BLaER1 treated with 17β-estradiol and CSF1 and Interleukin-3, amounts not matched to agents 10 nM and 100 nM (cell line): ENCODE measurements around the gene LAMA2.

Experiments used
- H3K27ac ChIP-seq, 11 experiments: shearing (Covaris generic); formaldehyde crosslinking; 2 replicates each; pipeline ENCODE4 v1.8.1; 2022
- H3K27me3 ChIP-seq, 11 experiments: shearing (Covaris generic); formaldehyde crosslinking; 2 replicates each; pipeline ENCODE4 v1.8.1; 2022
- H3K36me3 ChIP-seq, 11 experiments: shearing (Covaris generic); formaldehyde crosslinking; 2 replicates each; pipeline ENCODE4 v1.8.1; 2022
- H3K4me1 ChIP-seq, 10 experiments: shearing (Covaris generic); formaldehyde crosslinking; 2 replicates each; pipeline ENCODE4 v1.8.1; 2022
- H3K4me2 ChIP-seq, 11 experiments: shearing (Covaris generic); formaldehyde crosslinking; 2 replicates each; pipeline ENCODE4 v1.8.1; 2022
- H3K4me3 ChIP-seq, 10 experiments: shearing (Covaris generic); formaldehyde crosslinking; 2 replicates each; pipeline ENCODE4 v1.8.1; 2022
- H3K9ac ChIP-seq, 11 experiments: shearing (Covaris generic); formaldehyde crosslinking; 2 replicates each; pipeline ENCODE4 v1.8.1; 2022
- H3K9me3 ChIP-seq, 11 experiments: shearing (Covaris generic); formaldehyde crosslinking; replicated peaks in 1 of 11; 2 replicates each; pipeline ENCODE4 v1.8.1; 2022
- H4K20me1 ChIP-seq, 11 experiments: shearing (Covaris generic); formaldehyde crosslinking; 2 replicates each; pipeline ENCODE4 v1.8.1; 2022
- Cebpa-rat ChIP-seq, 11 experiments: shearing (Covaris generic); IDR thresholded peaks; 2 replicates each; pipeline ENCODE4 v1.8.1; 2022

Gene LAMA2

GRCh38 chr6:129402244-129402643 lies 519.3 kb downstream of the LAMA2 start:
- Histone ChIP-seq H3K27me3 (no peaks in the 10 kb centered on the region), H3K4me2 (no peak overlapping the region), H3K9ac (no peak overlapping the region), H3K4me1 (no peaks in the 10 kb centered on the region), H3K4me3 (no peak overlapping the region), H3K9me3 (no peaks in the 10 kb centered on the region), H4K20me1 (no peaks in the 10 kb centered on the region), H3K27ac (no peak overlapping the region), H3K36me3 (no peaks in the 10 kb centered on the region)
- TF ChIP-seq Cebpa-rat (IDR thresholded peaks at IDR 0.05): no peak

- no peak overlapping the region for H3K9ac ChIP-seq
- no peaks in the 10 kb centered on the region for H3K36me3 ChIP-seq
- no peaks in the 10 kb centered on the region for H3K4me1 ChIP-seq
- no peak for TF ChIP-seq Cebpa-rat (IDR thresholded peaks at IDR 0.05)
- 0 out of 22 replicates have a peak, but pooled peaks cover 0 to 4% (median 0%) of the 10 kb centered on the region in 11 experiments for H3K9me3 ChIP-seq
- no peaks in the 10 kb centered on the region for H3K27me3 ChIP-seq
- no peaks in the 10 kb centered on the region for H4K20me1 ChIP-seq
- no peak overlapping the region for H3K27ac ChIP-seq
- no peak overlapping the region for H3K4me2 ChIP-seq
- H3K4me3 ChIP-seq: no peak overlapping the region
Observed at GRCh38 chr6:129411092-129411491, 528.2 kb downstream of the LAMA2 start.

- no peaks in the 10 kb centered on the region for H4K20me1 ChIP-seq
- H3K9ac ChIP-seq: no peak overlapping the region
- H3K4me3 ChIP-seq: no peak overlapping the region
- H3K27ac ChIP-seq: no peak overlapping the region
- no peaks in the 10 kb centered on the region for H3K4me1 ChIP-seq
- no peak for TF ChIP-seq Cebpa-rat (IDR thresholded peaks at IDR 0.05)
- no peak overlapping the region for H3K4me2 ChIP-seq
- H3K9me3 ChIP-seq: no peaks in the 10 kb centered on the region
- H3K27me3 ChIP-seq: no peaks in the 10 kb centered on the region
- no peaks in the 10 kb centered on the region for H3K36me3 ChIP-seq
Observed at GRCh38 chr6:129416337-129416990, 533.5 kb downstream of the LAMA2 start.

DNA sequence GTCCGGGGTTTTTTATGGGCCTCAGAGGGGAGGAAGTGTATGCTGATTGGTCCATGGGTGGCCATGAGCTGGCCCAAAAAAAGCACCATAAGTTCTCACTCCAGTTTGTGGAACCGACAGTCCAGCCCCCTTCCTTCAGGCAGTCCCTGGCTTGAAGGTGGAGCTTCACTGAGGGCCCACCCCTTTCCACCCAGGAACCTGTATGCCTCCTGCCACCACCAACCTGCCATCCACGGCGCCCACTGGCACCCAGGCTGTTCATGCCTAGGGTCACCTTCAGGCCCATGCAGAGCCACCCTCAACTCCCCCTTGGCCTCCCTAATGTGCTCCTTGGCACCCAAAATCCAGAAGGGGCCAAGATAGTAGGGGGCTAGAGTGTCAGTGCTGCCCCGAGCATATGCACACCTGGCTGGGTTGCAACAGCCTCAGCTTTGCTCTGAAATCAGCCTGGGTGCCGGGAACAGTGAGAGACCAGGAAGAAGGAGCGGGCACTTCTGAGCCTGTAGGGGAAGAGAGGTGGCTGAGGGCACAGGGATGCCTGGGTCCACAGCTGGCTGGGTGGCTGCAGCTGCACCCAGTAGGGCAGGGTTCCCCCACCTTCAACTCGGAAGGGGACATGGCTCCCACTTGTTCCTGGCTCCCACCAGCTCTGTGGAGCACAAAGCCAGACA lies 534.6 kb downstream of the LAMA2 start:
- Histone ChIP-seq H3K4me2 (no peak overlapping the region), H4K20me1 (no peaks in the 10 kb centered on the region), H3K4me1 (no peaks in the 10 kb centered on the region), H3K9ac (no peak overlapping the region), H3K27me3 (no peaks in the 10 kb centered on the region), H3K4me3 (no peak overlapping the region), H3K9me3 (no peaks in the 10 kb centered on the region), H3K27ac (no peak overlapping the region), H3K36me3 (no peaks in the 10 kb centered on the region)
- TF ChIP-seq Cebpa-rat (IDR thresholded peaks at IDR 0.05): no peak

DNA sequence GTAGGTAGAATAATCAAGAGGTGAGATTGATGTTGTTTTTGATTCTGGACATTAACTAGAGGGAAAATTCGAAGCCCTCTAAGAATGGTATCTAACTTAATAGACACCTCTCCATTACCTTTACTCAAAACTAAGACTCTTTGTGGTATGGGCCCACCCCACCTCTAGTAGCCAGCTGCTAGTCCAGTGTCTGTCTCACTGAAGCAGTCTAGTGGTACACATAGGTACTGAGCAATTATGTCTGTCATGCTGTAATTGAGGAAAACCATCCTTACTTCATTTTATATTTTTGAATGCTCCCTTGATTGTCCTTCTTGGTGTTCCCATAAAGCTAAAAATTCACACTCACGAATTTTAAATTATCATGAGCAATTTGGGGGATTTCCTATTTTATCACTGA lies 536.4 kb downstream of the LAMA2 start:
- no peaks in the 10 kb centered on the region for H4K20me1 ChIP-seq

GRCh38 chr6:129426343-129426742 lies 543.4 kb downstream of the LAMA2 start:
- H3K9me3 ChIP-seq: no peaks in the 10 kb centered on the region
- TF ChIP-seq Cebpa-rat (IDR thresholded peaks at IDR 0.05): no peak
- no peak overlapping the region for H3K9ac ChIP-seq
- H3K27me3 ChIP-seq: no peaks in the 10 kb centered on the region
- no peak overlapping the region for H3K27ac ChIP-seq
- H3K4me2 ChIP-seq: no peak overlapping the region
- no peaks in the 10 kb centered on the region for H4K20me1 ChIP-seq
- H3K36me3 ChIP-seq: no peaks in the 10 kb centered on the region
- no peak overlapping the region for H3K4me3 ChIP-seq
- no peaks in the 10 kb centered on the region for H3K4me1 ChIP-seq

More for the DNA sequence above, 536.4 kb downstream of the LAMA2 start:
- H3K4me2 ChIP-seq: no peak overlapping the region
- no peaks in the 10 kb centered on the region for H3K27me3 ChIP-seq
- H3K9ac ChIP-seq: no peak overlapping the region
- H3K4me3 ChIP-seq: no peak overlapping the region
- no peak for TF ChIP-seq Cebpa-rat (IDR thresholded peaks at IDR 0.05)
- no peaks in the 10 kb centered on the region for H3K9me3 ChIP-seq
- no peaks in the 10 kb centered on the region for H3K4me1 ChIP-seq
- H3K36me3 ChIP-seq: no peaks in the 10 kb centered on the region
- H3K27ac ChIP-seq: no peak overlapping the region

DNA sequence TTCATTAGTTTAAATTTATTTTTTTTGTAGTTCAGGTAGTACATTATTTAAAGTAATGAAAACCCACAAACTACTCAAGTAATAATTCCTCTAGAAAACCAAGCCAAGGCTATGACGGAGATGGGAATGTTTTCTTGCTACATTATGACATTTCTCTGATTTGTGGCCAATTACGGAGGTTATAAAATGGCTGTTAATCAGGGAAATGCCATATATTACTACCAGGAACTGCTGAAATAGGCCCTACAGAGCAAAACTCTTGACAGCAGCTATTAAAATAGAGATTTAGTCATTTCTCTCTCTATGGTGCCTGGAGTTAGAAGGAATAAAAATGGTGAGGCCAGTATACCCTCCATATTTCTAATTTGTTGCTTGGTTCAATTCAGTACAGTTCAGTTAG lies 547.0 kb downstream of the LAMA2 start:
- no peaks in the 10 kb centered on the region for H3K9me3 ChIP-seq
- no peak for TF ChIP-seq Cebpa-rat (IDR thresholded peaks at IDR 0.05)
- H3K27ac ChIP-seq: no peak overlapping the region

DNA sequence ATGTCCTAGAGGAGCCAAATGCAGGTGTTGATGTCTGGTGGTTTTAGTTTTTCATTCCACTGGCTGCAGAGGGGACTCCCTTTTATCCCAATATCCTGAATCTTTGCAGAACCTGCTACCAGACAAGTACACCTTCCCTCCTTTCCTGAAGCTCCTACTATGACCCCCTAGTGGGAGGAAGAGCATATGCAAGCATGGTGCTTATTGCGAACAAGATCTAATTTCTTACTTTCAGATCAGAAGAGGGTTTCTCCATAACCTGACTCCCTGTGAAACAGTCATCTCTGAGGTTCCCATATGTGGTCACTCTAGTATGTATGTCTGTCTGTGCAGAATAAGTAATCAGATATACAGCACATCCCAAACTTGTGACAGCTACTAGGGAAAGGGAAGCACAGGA lies 549.8 kb downstream of the LAMA2 start:
- Histone ChIP-seq H3K4me2 (no peak overlapping the region), H3K36me3 (no peaks in the 10 kb centered on the region), H3K4me3 (no peak overlapping the region), H3K9ac (no peak overlapping the region), H3K27me3 (no peaks in the 10 kb centered on the region), H3K27ac (no peak overlapping the region), H3K9me3 (no peaks in the 10 kb centered on the region), H4K20me1 (no peaks in the 10 kb centered on the region), H3K4me1 (no peaks in the 10 kb centered on the region)
- TF ChIP-seq Cebpa-rat (IDR thresholded peaks at IDR 0.05): no peak

More for the DNA sequence above, 547.0 kb downstream of the LAMA2 start:
- H3K4me2 ChIP-seq: no peak overlapping the region
- H3K27me3 ChIP-seq: no peaks in the 10 kb centered on the region
- H3K4me3 ChIP-seq: no peak overlapping the region
- no peaks in the 10 kb centered on the region for H3K36me3 ChIP-seq
- H4K20me1 ChIP-seq: no peaks in the 10 kb centered on the region
- H3K9ac ChIP-seq: no peak overlapping the region
- no peaks in the 10 kb centered on the region for H3K4me1 ChIP-seq

- Histone ChIP-seq H4K20me1 (no peaks in the 10 kb centered on the region), H3K4me1 (no peaks in the 10 kb centered on the region), H3K9me3 (no peaks in the 10 kb centered on the region), H3K4me3 (no peak overlapping the region), H3K27me3 (no peaks in the 10 kb centered on the region), H3K4me2 (no peak overlapping the region), H3K36me3 (no peaks in the 10 kb centered on the region), H3K9ac (no peak overlapping the region), H3K27ac (no peak overlapping the region)
- TF ChIP-seq Cebpa-rat (IDR thresholded peaks at IDR 0.05): no peak
Observed at GRCh38 chr6:129434091-129434490, 551.2 kb downstream of the LAMA2 start.

GRCh38 chr6:129440691-129441090 lies 557.8 kb downstream of the LAMA2 start:
- no peaks in the 10 kb centered on the region for H3K4me1 ChIP-seq
- no peaks in the 10 kb centered on the region for H3K36me3 ChIP-seq
- no peak overlapping the region for H3K4me2 ChIP-seq
- no peaks in the 10 kb centered on the region for H3K9me3 ChIP-seq
- TF ChIP-seq Cebpa-rat (IDR thresholded peaks at IDR 0.05): no peak
- no peak overlapping the region for H3K9ac ChIP-seq
- H4K20me1 ChIP-seq: no peaks in the 10 kb centered on the region
- no peak overlapping the region for H3K27ac ChIP-seq
- H3K4me3 ChIP-seq: no peak overlapping the region
- H3K27me3 ChIP-seq: no peaks in the 10 kb centered on the region
